HepG2 (cell line): Measurements from ENCODE around the gene RAC3. TPM values are rescaled to one million over a fixed set of nuclear protein-coding genes. Genes with fewer than 3 reads are reported as not detected.

Experiments
- ATAC-seq: fragments of 200-7000 bp; cut with Tn5 transposase; 3 replicates; pipeline ENCODE4 v1.9.1; 2020; ENCODE audit warnings: mild to moderate bottlenecking, moderate library complexity
- Bru-seq: library from RNA; stranded (reverse); fragments of 400-500 nt; gene quantifications from one replicate; lab custom pipeline; 2021; lab: Mats Ljungman, UMichigan
- BruChase-seq, 2 experiments: library from RNA; stranded (reverse); fragments of 400-500 nt; gene quantifications; one replicate each; lab custom pipeline; 2021; lab: Mats Ljungman, UMichigan
- BruUV-seq: library from RNA; stranded (reverse); fragments of 400-500 nt; replicated peaks from 2 replicates; lab custom pipeline; 2021; lab: Mats Ljungman, UMichigan
- CTCF ChIA-PET: fragments of 300-600 bp; formaldehyde crosslinking; extraction: SDS; loops from one replicate; lab custom pipeline; 2021; ENCODE audit warnings: low total read pairs, inconsistent platforms, low intra/inter-chr PET ratio; lab: Yijun Ruan, JAX
- POLR2A ChIA-PET: fragments of 350-600 bp; sonication (Branson Sonifier 250); formaldehyde crosslinking; loops from one replicate; lab custom pipeline; 2020; ENCODE audit warnings: antibody characterized with exemption, inconsistent platforms; lab: Yijun Ruan, JAX
- DNase-seq: peaks from one replicate; pipeline ENCODE4 v3.0.0-alpha.2; 2015; ENCODE audit warnings: low spot score
- FAIRE-seq: peaks from 3 replicates; lab custom pipeline; 2011; peaks lifted over from hg19 to GRCh38; lab: Jason Lieb, UNC
- H2AFZ ChIP-seq: one replicate; pipeline ENCODE4 v1.6.1; 2011; ENCODE audit warnings: low read length, inconsistent platforms
- H3K27ac ChIP-seq: fragments of 300-600 bp; 3 replicates; pipeline ENCODE4 v1.8.0; 2011; ENCODE audit warnings: mixed run types, mild to moderate bottlenecking, mixed read lengths, low read length, inconsistent platforms; ENCODE audit not compliant: insufficient read depth; ENCODE audit errors: extremely low read length
- H3K27me3 ChIP-seq, 2 experiments: fragments of 200-600 bp in 1 of 2; 2 replicates in 1 of 2; 3 replicates in 1 of 2; pipeline versions ENCODE4 v1.6.0 to v1.8.0; 2011; ENCODE audit warnings: low read length in 2 of 2, mild to moderate bottlenecking in 2 of 2, moderate library complexity in 2 of 2, inconsistent platforms in 1 of 2; ENCODE audit not compliant: insufficient read depth in 2 of 2, control insufficient read depth in 1 of 2
- H3K36me3 ChIP-seq, 2 experiments: fragments of 200-600 bp in 1 of 2; replicated peaks in 1 of 2; 2 replicates in 1 of 2; 3 replicates in 1 of 2; pipeline versions ENCODE4 v1.5.1 to v1.8.0; 2011; ENCODE audit warnings: low read length in 2 of 2, inconsistent platforms in 1 of 2; ENCODE audit not compliant: insufficient read depth in 2 of 2, control insufficient read depth in 1 of 2
- H3K4me1 ChIP-seq: 2 replicates; pipeline ENCODE4 v1.5.1; 2012; ENCODE audit warnings: low read length, inconsistent platforms; ENCODE audit not compliant: insufficient read depth
- H3K4me2 ChIP-seq: 2 replicates; pipeline ENCODE4 v1.6.0; 2011; ENCODE audit warnings: low read depth, low read length, inconsistent platforms
- H3K4me3 ChIP-seq, 3 experiments: fragments of 200-600 bp in 1 of 3; sonication (generic), shearing (Covaris generic) in 1 of 3; replicated peaks in 1 of 3; 2 replicates each; pipeline ENCODE4 v1.5.1; 2011 to 2016; ENCODE audit warnings: low read length in 3 of 3, inconsistent platforms in 2 of 3, low read depth in 2 of 3, mild to moderate bottlenecking in 2 of 3, control low read depth in 1 of 3, mixed read lengths in 1 of 3; ENCODE audit not compliant: insufficient read depth in 1 of 3
- H3K79me2 ChIP-seq: one replicate; pipeline ENCODE4 v1.6.1; 2011; ENCODE audit warnings: low read length, inconsistent platforms; ENCODE audit not compliant: insufficient read depth
- H3K9ac ChIP-seq: 2 replicates; pipeline ENCODE4 v1.6.0; 2011; ENCODE audit warnings: mild to moderate bottlenecking, low read depth, low read length, inconsistent platforms; ENCODE audit not compliant: insufficient read depth
- H3K9me3 ChIP-seq: 2 replicates; pipeline ENCODE4 v1.5.1; 2012; ENCODE audit warnings: mild to moderate bottlenecking, low read length
- H4K20me1 ChIP-seq: 2 replicates; pipeline ENCODE4 v1.6.0; 2011; ENCODE audit warnings: inconsistent platforms, mild to moderate bottlenecking, low read length, moderate library complexity; ENCODE audit not compliant: insufficient read depth
- FOSL1 ChIP-seq: sonication (generic); formaldehyde crosslinking; IDR thresholded peaks from 2 replicates; pipeline ENCODE4 v1.9.0; 2021; ENCODE audit warnings: missing genetic modification reagents, borderline replicate concordance
- ZNF768 ChIP-seq: sonication (generic); formaldehyde crosslinking; IDR thresholded peaks from 2 replicates; pipeline ENCODE4 v1.4.0; 2020; ENCODE audit warnings: missing genetic modification reagents
- ZNF788 ChIP-seq: sonication (generic); formaldehyde crosslinking; IDR thresholded peaks from 2 replicates; pipeline ENCODE4 v1.5.0; 2020; ENCODE audit warnings: mild to moderate bottlenecking, missing genetic modification reagents, borderline replicate concordance
- WGBS: methylation state at CpG from one replicate; pipeline ENCODE4 v1.1.6; 2017; ENCODE audit warnings: low lambda C conversion rate; 5-methylcytosine and 5-hydroxymethylcytosine counted together
- in situ Hi-C: cut with HindIII; loops from 2 replicates; pipeline ENCODE4 v1.10.0; 2017; ENCODE audit warnings: low pct_unique_long_range_greater_than_20kb; ENCODE audit not compliant: extremely low pct_ligation_motif_present
- intact Hi-C: fragments of 100-400 bp; cut with micrococcal nuclease; formaldehyde crosslinking; loops from one replicate; pipeline ENCODE4 v1.10.0; 2022; ENCODE audit not compliant: unreplicated experiment
- long read RNA-seq, 2 experiments: library from RNA in 1 of 2; library from polyadenylated mRNA in 1 of 2; stranded (forward) in 1 of 2; unstranded in 1 of 2; transcript quantifications; one replicate each; pipeline ENCODE4 v2.0.0, GENCODE V29; 2019 to 2022
- polyA minus RNA-seq, 3 experiments: library from RNA; depleted of rRNA, polyadenylated mRNA; stranded (reverse); fragments of >200 nt; gene quantifications; 2 replicates each; pipeline ENCODE4 v1.2.3, GENCODE V29; 2011; ENCODE audit warnings: low replicate concordance in 1 of 3
- polyA plus RNA-seq, 8 experiments: library from polyadenylated mRNA; depleted of rRNA in 3 of 8; stranded (reverse) in 7 of 8; unstranded in 1 of 8; fragments of >200 nt; fragmentation: Illumina TruSeq in 4 of 8; extraction: Trizol in 4 of 8; gene quantifications; 2 replicates each; pipeline versions ENCODE4 v1.2.1 to v1.2.3, GENCODE V29; 2011 to 2016; ENCODE audit warnings: low read depth in 4 of 8, missing spikeins in 1 of 8, mixed read lengths in 1 of 8; ENCODE audit not compliant: insufficient read depth in 1 of 8
- total RNA-seq, 5 experiments: library from RNA; depleted of rRNA; stranded (reverse); fragments of >200 nt; fragmentation: Illumina TruSeq; extraction: Trizol; gene quantifications; 2 replicates each; pipeline ENCODE4 v1.2.3, GENCODE V29; 2016; ENCODE audit warnings: low read depth in 1 of 5

Gene RAC3
- 4.0 and 10.5 TPM in 2 replicates for total RNA-seq (2016; rRNA removed; fragmentation: Illumina TruSeq; extraction: Trizol)
- 6.8 and 9.8 TPM in 2 replicates for total RNA-seq (2016; cell fraction: cytosol; rRNA removed; fragmentation: Illumina TruSeq; extraction: Trizol; ENCODE audit: low read depth)
- 3.9 and 12.6 TPM in 2 replicates for total RNA-seq (2016; cell fraction: insoluble cytoplasmic fraction; rRNA removed; fragmentation: Illumina TruSeq; extraction: Trizol)
- 7.3 and 10.1 TPM in 2 replicates for total RNA-seq (2016; cell fraction: membrane; rRNA removed; fragmentation: Illumina TruSeq; extraction: Trizol)
- 11.7 and 12.9 TPM in 2 replicates for total RNA-seq (2016; cell fraction: nucleus; rRNA removed; fragmentation: Illumina TruSeq; extraction: Trizol)
- polyA plus RNA-seq (2011; rRNA removed), result 21.3 and 24.1 TPM in 2 replicates
- polyA plus RNA-seq (2011; cell fraction: cytosol; rRNA removed), result 12.8 and 16.7 TPM in 2 replicates
- 111 and 165 TPM in 2 replicates for polyA plus RNA-seq (2011; cell fraction: nucleus; rRNA removed)
- 6.3 and 10.6 TPM in 2 replicates for polyA plus RNA-seq (2012)
- 10.4 and 12.0 TPM in 2 replicates for polyA plus RNA-seq (2016; cell fraction: cytosol; fragmentation: Illumina TruSeq; extraction: Trizol; ENCODE audit: low read depth)
- 6.0 and 7.2 TPM in 2 replicates for polyA plus RNA-seq (2016; cell fraction: insoluble cytoplasmic fraction; fragmentation: Illumina TruSeq; extraction: Trizol; ENCODE audit: low read depth)
- 8.8 and 10.0 TPM in 2 replicates for polyA plus RNA-seq (2016; cell fraction: membrane; fragmentation: Illumina TruSeq; extraction: Trizol; ENCODE audit: low read depth)
- 45.9 and 51.6 TPM in 2 replicates for polyA plus RNA-seq (2016; cell fraction: nucleus; fragmentation: Illumina TruSeq; extraction: Trizol; ENCODE audit: insufficient read depth, low read depth)
- 12.6 and 13.2 TPM in 2 replicates for polyA minus RNA-seq (2011; rRNA and poly(A)+ RNA removed; ENCODE audit: low replicate concordance)
- polyA minus RNA-seq (2011; cell fraction: cytosol; rRNA and poly(A)+ RNA removed), result 3.0 and 3.6 TPM in 2 replicates
- polyA minus RNA-seq (2011; cell fraction: nucleus; rRNA and poly(A)+ RNA removed), result 6.7 and 7.6 TPM in 2 replicates
- Bru-seq, nascent RNA, result percentile 42 among the genes with signal in this experiment
- percentile 73 among the genes with signal in this experiment for BruChase-seq, experiment 1, labeled RNA remaining after a 6-hour chase
- BruChase-seq, experiment 2, labeled RNA remaining after a 2-hour chase, result percentile 55 among the genes with signal in this experiment
- long read RNA-seq, experiment 1, partial matches to known transcripts, result 0 of 2 reads
- long read RNA-seq, experiment 1, other reads (novel, unspliced or antisense), result 0 of 2 reads
- long read RNA-seq, experiment 2, transcript RAC3-201 (6 exons, 1,090 nt), result major isoform, 9 of 18 reads
- long read RNA-seq, experiment 2, partial matches to known transcripts, result 3 of 18 reads
- long read RNA-seq, experiment 2, other reads (novel, unspliced or antisense), result 5 of 18 reads

GRCh38 chr17:82031303-82031884 lies at the start of gene RAC3:
Gene RAC3 (plus strand): TSS chr17:82031678. CDS start chr17:82031762, 84 bp downstream.
- Histone ChIP-seq H4K20me1 (peaks cover 12% of the 10 kb centered on the region), H3K79me2 (peaks cover 7% of the 10 kb centered on the region), H3K27me3 (no peaks in the 10 kb centered on the region), H3K4me1 (peaks cover 20% of the 10 kb centered on the region), H3K4me3 (peak within 1 kb of the TSS in 1 of 3 experiments; percentile 21; a peak in 1 of 6 replicates), H3K9me3 (no peaks in the 10 kb centered on the region), H3K9ac (no peak within 1 kb of the TSS)
- ATAC-seq, result no peak
- FAIRE-seq, result no peak
- intact Hi-C loops, result no loop called here
- ChIA-PET POLR2A (interaction anchor here (1.0 to 1.4 kb wide), 2 partner anchors 8 to 71 kb away, joined by 3 read pairs; partner anchors contain the start of genes CENPX and LRRC45), CTCF (interaction anchor here (2.3 kb wide), 1 partner anchor 123 kb away, joined by 9 read pairs; no protein-coding TSS in a partner anchor)
- 94% methylated on average over 75 of the region's 96 CpGs for WGBS
- TF ChIP-seq FOSL1 (no peak), ZNF788 (CRISPR knock-in tag) (no peak), ZNF768 (0 out of 2 replicates have a peak, but pooled peaks have one; percentile 11)
- TF ChIP-seq, all 625 proteins: peak for 1
- no TSS peak for BruUV-seq
- H2AFZ ChIP-seq, result no peak within 1 kb of the TSS
- peaks cover 15 to 22% of the 10 kb centered on the region in 2 experiments for H3K36me3 ChIP-seq
- DNase-seq, result no peak
- no peak within 1 kb of the TSS for H3K27ac ChIP-seq
- peak within 1 kb of the TSS; percentile 39 for H3K4me2 ChIP-seq
- in situ Hi-C loops, result no loop called here
